ENCODE results near the gene ZRANB1.

Gene ZRANB1

DNA sequence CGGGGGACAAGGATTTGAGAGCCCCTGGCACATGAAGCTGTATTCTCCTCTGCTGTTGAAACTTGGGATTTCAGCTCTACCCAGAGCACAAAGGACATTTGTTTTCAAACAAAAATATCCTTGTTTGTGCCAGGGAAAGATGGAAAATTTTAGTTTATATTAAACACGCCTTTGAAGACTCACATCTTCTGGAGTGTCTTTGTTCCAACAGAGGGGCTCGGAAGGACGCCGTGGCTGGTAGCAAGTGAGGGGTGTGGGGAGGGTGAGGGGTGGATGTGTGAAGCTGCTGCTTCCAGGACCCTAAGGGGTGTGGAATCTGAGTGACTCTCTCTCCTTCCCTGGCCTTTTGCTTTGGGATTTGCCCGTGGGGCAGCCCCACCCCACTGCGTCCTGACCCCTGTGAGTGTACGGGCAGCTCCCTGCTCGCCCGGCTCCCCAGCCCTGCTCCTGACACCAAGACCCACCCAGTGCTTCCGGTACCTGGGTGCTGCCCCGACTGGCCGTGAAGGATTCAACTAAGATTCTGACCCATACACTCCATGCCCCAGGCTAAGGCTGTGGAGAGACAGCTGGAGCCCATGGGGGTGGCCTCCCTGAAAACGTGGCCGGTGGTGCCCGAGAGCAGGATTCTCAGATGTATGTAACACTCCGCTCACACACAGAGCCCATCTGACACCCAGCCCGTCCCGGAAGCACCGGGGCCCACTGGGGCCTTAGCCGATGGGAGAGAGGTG, 59.6 kb downstream of the ZRANB1 start:
- TF ChIP-seq, protein P1, sequence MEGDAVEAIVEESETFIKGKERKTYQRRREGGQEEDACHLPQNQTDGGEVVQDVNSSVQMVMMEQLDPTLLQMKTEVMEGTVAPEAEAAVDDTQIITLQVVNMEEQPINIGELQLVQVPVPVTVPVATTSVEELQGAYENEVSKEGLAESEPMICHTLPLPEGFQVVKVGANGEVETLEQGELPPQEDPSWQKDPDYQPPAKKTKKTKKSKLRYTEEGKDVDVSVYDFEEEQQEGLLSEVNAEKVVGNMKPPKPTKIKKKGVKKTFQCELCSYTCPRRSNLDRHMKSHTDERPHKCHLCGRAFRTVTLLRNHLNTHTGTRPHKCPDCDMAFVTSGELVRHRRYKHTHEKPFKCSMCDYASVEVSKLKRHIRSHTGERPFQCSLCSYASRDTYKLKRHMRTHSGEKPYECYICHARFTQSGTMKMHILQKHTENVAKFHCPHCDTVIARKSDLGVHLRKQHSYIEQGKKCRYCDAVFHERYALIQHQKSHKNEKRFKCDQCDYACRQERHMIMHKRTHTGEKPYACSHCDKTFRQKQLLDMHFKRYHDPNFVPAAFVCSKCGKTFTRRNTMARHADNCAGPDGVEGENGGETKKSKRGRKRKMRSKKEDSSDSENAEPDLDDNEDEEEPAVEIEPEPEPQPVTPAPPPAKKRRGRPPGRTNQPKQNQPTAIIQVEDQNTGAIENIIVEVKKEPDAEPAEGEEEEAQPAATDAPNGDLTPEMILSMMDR (IDR thresholded peaks at IDR 0.05; ENCODE audit: borderline replicate concordance, insufficient read depth, low read depth, low read length): no peak
- H3K4me3 ChIP-seq (ENCODE audit: low read depth, low read length): no peak overlapping the region

DNA sequence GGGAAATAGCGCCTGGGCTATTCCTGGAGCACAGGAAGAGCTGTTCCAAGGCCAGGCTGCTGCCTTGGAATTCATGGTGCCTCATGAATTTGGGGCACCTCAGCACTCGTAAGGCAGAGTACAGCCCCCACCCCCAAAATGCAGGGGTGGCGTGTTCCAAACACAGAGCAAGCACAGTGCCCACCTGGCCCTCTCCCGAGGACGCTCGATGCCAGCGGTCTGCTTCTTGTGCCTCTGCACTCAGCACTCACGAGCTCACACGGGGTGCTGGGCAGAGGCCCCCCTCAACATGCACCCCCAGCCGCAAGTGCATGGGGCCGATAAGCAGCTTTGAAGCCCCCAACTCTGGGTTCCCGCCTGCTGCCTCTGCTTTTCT, 60.1 kb downstream of the ZRANB1 start:
- TF ChIP-seq, protein P1 (IDR thresholded peaks at IDR 0.05; ENCODE audit: borderline replicate concordance, insufficient read depth, low read depth, low read length): no peak
- H3K4me3 ChIP-seq (ENCODE audit: low read depth, low read length): no peak overlapping the region

DNA sequence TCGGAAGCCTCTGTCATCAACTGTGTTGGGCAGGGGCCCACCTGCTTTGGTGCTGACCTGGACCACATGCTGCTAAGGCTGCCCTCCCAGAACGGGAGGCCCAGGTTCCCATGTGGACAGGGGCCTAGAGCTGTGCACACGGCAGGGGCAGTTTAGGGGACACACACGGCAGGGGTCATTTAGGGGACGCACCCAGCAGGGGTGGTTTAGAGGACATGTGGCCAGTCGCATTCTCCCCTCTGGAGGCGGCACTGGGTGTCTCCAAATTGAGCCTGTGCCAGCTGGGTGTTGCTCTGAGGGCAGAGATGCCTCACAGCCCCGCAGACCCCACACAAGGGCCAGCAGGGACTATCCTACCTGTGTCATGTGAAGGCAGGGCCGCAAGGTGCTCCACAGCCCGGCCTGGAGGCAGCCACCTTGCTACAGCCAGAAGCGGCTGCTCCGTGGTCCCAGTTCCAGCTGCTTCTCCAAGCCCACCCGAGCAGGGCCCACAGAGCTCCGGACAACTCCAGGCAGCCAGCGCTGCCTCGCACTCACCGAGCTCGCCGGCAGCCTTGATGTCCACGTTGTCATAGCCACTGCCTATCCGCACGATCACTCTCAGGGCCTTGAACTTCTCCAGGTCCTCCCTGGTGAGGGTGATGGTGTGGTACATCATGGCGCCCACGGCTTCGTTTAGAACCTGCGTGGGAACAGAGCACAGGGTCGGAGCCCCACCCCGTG, 60.7 kb downstream of the ZRANB1 start:
- no peak overlapping the region for H3K4me3 ChIP-seq (ENCODE audit: low read depth, low read length)
- TF ChIP-seq, protein P1 (IDR thresholded peaks at IDR 0.05; ENCODE audit: borderline replicate concordance, insufficient read depth, low read depth, low read length): no peak

DNA sequence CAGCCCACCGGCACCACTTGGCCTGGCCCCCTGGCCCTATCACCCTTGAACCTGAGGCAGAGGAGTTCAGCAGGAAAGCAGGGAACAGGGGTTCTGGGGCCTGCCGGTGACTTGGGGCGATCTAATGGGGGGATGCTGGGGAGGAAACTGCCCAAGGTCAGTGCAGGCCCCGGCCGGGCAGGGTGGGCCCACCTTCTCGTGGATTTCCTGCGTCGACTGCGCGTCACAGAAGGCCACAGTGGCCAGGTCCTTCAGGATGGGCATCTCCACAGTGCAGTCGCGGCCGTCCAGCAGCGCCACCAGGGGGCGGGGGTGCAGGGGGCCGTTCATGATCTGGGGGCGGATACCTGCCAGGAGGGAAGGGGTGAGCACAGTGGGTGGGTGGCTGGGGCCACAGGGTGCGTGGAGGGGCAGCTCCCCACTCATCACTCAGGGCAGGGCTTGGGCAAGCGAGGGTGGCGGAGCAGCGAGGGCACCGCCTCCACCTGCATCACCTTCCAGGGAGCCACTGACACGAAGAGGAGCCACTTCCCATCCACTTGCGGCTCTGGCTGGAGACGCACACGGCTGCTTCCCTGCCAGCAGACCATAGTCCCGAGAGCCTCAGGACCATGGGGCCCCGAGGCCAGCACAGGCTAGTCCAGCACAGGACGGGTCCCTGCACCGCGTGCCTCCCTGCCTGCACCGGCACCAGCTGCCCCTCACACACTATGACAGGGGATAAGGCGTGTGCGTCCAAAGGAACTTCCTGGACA, 61.4 kb downstream of the ZRANB1 start:
- H3K4me3 ChIP-seq (ENCODE audit: low read depth, low read length): no peak overlapping the region
- TF ChIP-seq, protein P1 (IDR thresholded peaks at IDR 0.05; ENCODE audit: borderline replicate concordance, insufficient read depth, low read depth, low read length): peak; percentile 11; the same call in 1 of the 2 replicates

DNA sequence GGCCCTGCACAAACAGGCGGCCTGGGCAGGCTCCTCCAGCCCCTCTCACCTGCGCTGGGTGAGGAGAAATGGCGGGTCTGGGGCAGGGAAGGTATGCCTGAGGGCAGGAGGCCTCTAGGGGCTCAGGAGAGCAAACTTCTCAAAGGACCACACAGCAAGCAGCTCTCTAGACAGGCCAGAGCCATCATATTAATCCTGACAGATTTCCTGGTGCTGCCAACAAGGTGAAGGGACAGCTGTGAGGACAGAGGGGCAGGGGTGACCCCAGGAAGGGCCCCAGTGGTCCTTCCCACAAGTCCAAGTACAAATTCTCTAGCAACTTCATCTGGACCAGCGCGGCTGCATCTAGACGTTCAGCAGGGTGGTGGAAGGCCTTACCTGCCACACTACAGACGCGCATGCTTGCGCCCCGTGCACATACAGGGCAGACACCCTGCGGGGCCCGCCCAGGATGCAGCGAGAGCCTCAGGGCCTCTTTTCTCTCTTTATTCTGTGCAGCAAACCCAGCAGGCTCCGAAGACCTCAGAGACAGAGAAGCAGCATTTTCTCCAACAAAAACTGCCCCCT, 62.1 kb downstream of the ZRANB1 start:
- TF ChIP-seq, protein P1 (IDR thresholded peaks at IDR 0.05; ENCODE audit: borderline replicate concordance, insufficient read depth, low read depth, low read length): no peak
- no peak overlapping the region for H3K4me3 ChIP-seq (ENCODE audit: low read depth, low read length)

DNA sequence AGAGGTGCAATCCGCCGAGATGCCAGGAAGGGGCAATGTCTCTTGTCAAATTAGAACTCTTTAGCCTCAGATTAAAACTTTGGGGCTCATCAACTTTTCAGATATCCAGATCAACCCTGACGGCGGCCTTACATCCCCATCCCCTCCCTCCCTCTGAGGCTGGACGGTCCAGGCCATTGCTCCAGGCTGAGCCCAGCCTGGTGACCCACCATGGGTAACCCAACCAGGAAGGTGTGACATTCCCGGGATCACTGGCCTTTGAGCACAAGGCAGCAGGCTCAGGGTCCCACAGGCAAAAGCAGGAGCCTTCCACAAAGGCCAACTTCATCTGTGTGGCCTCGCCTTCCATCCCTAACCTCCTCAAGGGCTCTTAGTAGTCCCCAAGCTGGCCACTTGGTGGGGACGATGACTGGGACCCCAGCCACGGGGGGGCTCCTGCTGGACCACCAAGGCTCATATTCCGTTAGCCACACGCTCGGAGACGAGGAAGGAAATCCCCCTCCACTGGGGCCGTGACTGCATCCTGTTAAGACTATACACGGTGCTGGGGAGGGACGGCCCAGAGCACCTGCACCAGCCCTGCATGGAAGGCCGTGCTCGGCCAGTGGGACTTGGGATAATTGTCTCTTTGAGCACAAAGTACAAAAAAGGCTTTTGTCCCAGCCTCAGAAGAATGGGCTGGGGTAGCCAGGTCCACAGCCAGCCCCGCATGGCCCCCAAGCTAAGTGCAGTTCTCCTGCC, 62.8 kb downstream of the ZRANB1 start:
- H3K4me3 ChIP-seq (ENCODE audit: low read depth, low read length): no peak overlapping the region
- TF ChIP-seq, protein P1 (IDR thresholded peaks at IDR 0.05; ENCODE audit: borderline replicate concordance, insufficient read depth, low read depth, low read length): no peak
